GM12878 (cell line): Measurements from ENCODE around the gene TMEM44. TPM values are rescaled to one million over a fixed set of nuclear protein-coding genes. Genes with fewer than 3 reads are reported as not detected.

Experiments
- ATAC-seq: fragments of 200-7000 bp; cut with Tn5 transposase; 3 replicates; pipeline ENCODE4 v1.9.1; 2020; ENCODE audit warnings: mild to moderate bottlenecking, moderate library complexity
- BruUV-seq: library from RNA; stranded (reverse); fragments of 400-500 nt; replicated peaks from 2 replicates; lab custom pipeline; 2021; lab: Mats Ljungman, UMichigan
- CTCF ChIA-PET: fragments of 300-600 bp; sonication (Branson Sonifier 250); formaldehyde crosslinking; extraction: SDS; loops from one replicate; lab custom pipeline; 2021; ENCODE audit warnings: inconsistent platforms; lab: Yijun Ruan, JAX
- POLR2A ChIA-PET: fragments of 350-600 bp; formaldehyde crosslinking; extraction: SDS; loops from one replicate; lab custom pipeline; 2021; ENCODE audit warnings: inconsistent platforms; lab: Charles Lee
- RAD21 ChIA-PET: fragments of 300-600 bp; sonication (Branson Sonifier 250); formaldehyde crosslinking; loops from one replicate; lab custom pipeline; 2023; ENCODE audit warnings: antibody characterized with exemption; ENCODE audit not compliant: unreplicated experiment; lab: Charles Lee
- SMC1A ChIA-PET: fragments of 300-600 bp; sonication (Branson Sonifier 250); formaldehyde crosslinking; loops from one replicate; lab custom pipeline; 2023; ENCODE audit not compliant: unreplicated experiment, uncharacterized antibody; lab: Charles Lee
- DNase-seq: peaks from one replicate; pipeline ENCODE4 v3.0.0-alpha.2; 2011; ENCODE audit warnings: low read depth, low spot score
- FAIRE-seq: peaks from 3 replicates; lab custom pipeline; 2011; peaks lifted over from hg19 to GRCh38; lab: Jason Lieb, UNC
- H2AFZ ChIP-seq: 2 replicates; pipeline ENCODE4 v1.6.0; 2011; ENCODE audit warnings: low read depth, low read length, control low read depth; ENCODE audit not compliant: control insufficient read depth
- H3K27ac ChIP-seq: 2 replicates; pipeline ENCODE4 v1.5.1; 2011; ENCODE audit warnings: control low read depth; ENCODE audit not compliant: control insufficient read depth, insufficient read depth
- H3K27me3 ChIP-seq, 2 experiments: replicated peaks in 1 of 2; 2 replicates each; pipeline versions ENCODE4 v1.6.0 to v1.6.1; 2011; ENCODE audit warnings: low read length in 1 of 2; ENCODE audit not compliant: control insufficient read depth in 2 of 2, insufficient read depth in 2 of 2
- H3K36me3 ChIP-seq, 2 experiments: 2 replicates each; pipeline ENCODE4 v1.5.1; 2011; ENCODE audit warnings: low read length in 1 of 2; ENCODE audit not compliant: control insufficient read depth in 2 of 2, insufficient read depth in 2 of 2
- H3K4me1 ChIP-seq: 2 replicates; pipeline ENCODE4 v1.6.1; 2011; ENCODE audit warnings: mild to moderate bottlenecking, low read length, moderate library complexity, mixed read lengths; ENCODE audit not compliant: control insufficient read depth, insufficient read depth
- H3K4me2 ChIP-seq: 2 replicates; pipeline ENCODE4 v1.6.0; 2011; ENCODE audit warnings: control low read depth; ENCODE audit not compliant: control insufficient read depth, insufficient read depth
- H3K4me3 ChIP-seq: fragments of 200-600 bp; sonication (generic); 2 replicates; pipeline ENCODE4 v1.5.1; 2016
- H3K79me2 ChIP-seq: 2 replicates; pipeline ENCODE4 v1.6.0; 2011; ENCODE audit warnings: low read length; ENCODE audit not compliant: control insufficient read depth, insufficient read depth
- H3K9ac ChIP-seq: 2 replicates; pipeline ENCODE4 v1.8.0; 2011; ENCODE audit warnings: low read length, control low read depth, mixed read lengths; ENCODE audit not compliant: control insufficient read depth, insufficient read depth
- H3K9me3 ChIP-seq: replicated peaks from 3 replicates; pipeline ENCODE4 v1.5.1; 2011; ENCODE audit warnings: mild to moderate bottlenecking, low read length; ENCODE audit not compliant: control insufficient read depth, insufficient read depth
- H4K20me1 ChIP-seq: 2 replicates; pipeline ENCODE4 v1.6.0; 2011; ENCODE audit not compliant: control insufficient read depth, insufficient read depth
- CBX3 ChIP-seq: fragments of 200-600 bp; sonication (generic); IDR thresholded peaks from 2 replicates; pipeline ENCODE4 v1.6.1; 2016; ENCODE audit warnings: low read depth, borderline replicate concordance
- EP300 ChIP-seq, 2 experiments: fragments of 150-350 bp in 1 of 2; IDR thresholded peaks; 2 replicates each; pipeline ENCODE4 v1.6.1; 2011 to 2012; ENCODE audit warnings: low read depth in 2 of 2, low read length in 2 of 2, borderline replicate concordance in 1 of 2, improper control_type of control experiment in 1 of 2, inconsistent platforms in 1 of 2; ENCODE audit not compliant: control insufficient read depth in 1 of 2
- HDGF ChIP-seq: fragments of 450-650 bp; IDR thresholded peaks from 2 replicates; pipeline ENCODE4 v1.6.1; 2016; ENCODE audit warnings: antibody characterized with exemption
- MTA2 ChIP-seq: fragments of 450-650 bp; IDR thresholded peaks from 2 replicates; pipeline ENCODE4 v1.6.1; 2016; ENCODE audit warnings: low read depth, mild to moderate bottlenecking, moderate library complexity
- NR2C2 ChIP-seq: IDR thresholded peaks from 2 replicates; pipeline ENCODE4 v1.6.1; 2011; ENCODE audit warnings: borderline replicate concordance, low read depth; ENCODE audit not compliant: control insufficient read depth, insufficient read length
- POLR2AphosphoS2 ChIP-seq: IDR thresholded peaks from 2 replicates; pipeline ENCODE4 v1.6.1; 2011; ENCODE audit warnings: low read depth, mild to moderate bottlenecking, low read length, improper control_type of control experiment, moderate library complexity
- RB1 ChIP-seq: fragments of 450-650 bp; formaldehyde crosslinking; IDR thresholded peaks from 2 replicates; pipeline ENCODE4 v1.6.1; 2017; ENCODE audit warnings: mild to moderate bottlenecking, borderline replicate concordance
- YY1 ChIP-seq: IDR thresholded peaks from 2 replicates; pipeline ENCODE4 v1.6.1; 2011; ENCODE audit warnings: low read depth, mild to moderate bottlenecking, low read length
- WGBS: methylation state at CpG from one replicate; pipeline ENCODE4 v1.1.6; 2016; ENCODE audit warnings: low lambda C conversion rate; ENCODE audit not compliant: insufficient replicate concordance, insufficient coverage; ENCODE audit errors: missing lambda C conversion rate; 5-methylcytosine and 5-hydroxymethylcytosine counted together
- in situ Hi-C: fragments of 300-500 bp; cut with MboI; formaldehyde crosslinking; loops from 9 replicates; pipeline ENCODE4 v1.14.3; 2018; ENCODE audit warnings: mixed read lengths
- intact Hi-C: fragments of 100-400 bp; cut with micrococcal nuclease; formaldehyde crosslinking; loops from one replicate; pipeline ENCODE4 v1.14.2; 2022; ENCODE audit not compliant: unreplicated experiment
- polyA plus RNA-seq, 11 experiments: library from polyadenylated mRNA; depleted of rRNA in 4 of 11; unstranded in 6 of 11; stranded (reverse) in 5 of 11; fragments of >200 nt; fragmentation: Nextera tagmentation in 4 of 11; fragmentation: Illumina TruSeq in 1 of 11; extraction: Ambion mirVana in 4 of 11; extraction: Trizol in 1 of 11; gene quantifications; 1 replicate in 1 of 11; 2 replicates in 10 of 11; pipeline versions ENCODE4 v1.2.1 to v1.2.3, GENCODE V29; 2011 to 2016; ENCODE audit warnings: inconsistent platforms in 2 of 11, missing spikeins in 2 of 11, low read depth in 1 of 11
- total RNA-seq, 4 experiments: library from RNA; depleted of rRNA in 3 of 4; stranded (reverse); fragments of >200 nt in 3 of 4; fragmentation: Illumina TruSeq in 1 of 4; extraction: Trizol in 1 of 4; gene quantifications; 2 replicates each; pipeline versions ENCODE4 v1.2.1 to v1.2.3, GENCODE V29; 2013 to 2021
- TF ChIP-seq, protein P1 (sequence below): IDR thresholded peaks from 2 replicates; pipeline ENCODE4 v1.6.1; 2012; ENCODE audit warnings: low read depth, low read length, improper control_type of control experiment

Gene TMEM44
- total and polyA plus RNA-seq, 10 of the 15 experiments (the other 5 are each of a cell fraction or from before 2014, with no cell fraction given): 0.57 to 8.3 (median 3.6) TPM

DNA sequence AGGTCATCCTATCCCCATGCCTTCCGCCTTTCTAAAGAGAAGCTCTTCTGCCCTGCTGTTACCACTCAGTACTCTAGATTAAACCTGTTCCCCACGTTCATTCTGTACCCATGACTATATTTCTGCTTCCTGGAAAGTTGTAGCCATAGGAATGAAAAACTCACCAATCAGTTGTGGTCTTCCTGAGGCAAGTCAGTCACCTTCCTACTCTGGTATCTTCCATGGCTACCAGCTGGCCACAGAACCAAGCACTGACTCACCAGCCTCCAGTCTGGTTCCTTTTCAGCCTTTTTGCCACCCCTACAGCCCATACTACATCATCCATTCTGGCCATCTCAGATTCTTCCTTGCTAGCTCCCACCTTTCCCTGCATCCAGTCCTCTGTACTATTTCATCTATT, 46.4 kb downstream of the TMEM44 start:
- CTCF ChIA-PET: interaction anchor here (0.9 to 1.8 kb wide), 2 partner anchors 12 to 119 kb away, joined by 3 to 5 read pairs; no protein-coding TSS in a partner anchor
- intact Hi-C loops: no loop called here
- TF ChIP-seq NR2C2: no peak
- no peak for TF ChIP-seq HDGF
- no peak for TF ChIP-seq RB1
- no peak for TF ChIP-seq MTA2
- TF ChIP-seq EP300 (IDR thresholded peaks at IDR 0.05; ENCODE audit: borderline replicate concordance in 1 of 2, control insufficient read depth in 1 of 2, low read depth in 2 of 2, low read length in 2 of 2): no peak
- TF ChIP-seq, protein P1, sequence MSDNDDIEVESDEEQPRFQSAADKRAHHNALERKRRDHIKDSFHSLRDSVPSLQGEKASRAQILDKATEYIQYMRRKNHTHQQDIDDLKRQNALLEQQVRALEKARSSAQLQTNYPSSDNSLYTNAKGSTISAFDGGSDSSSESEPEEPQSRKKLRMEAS: no peak
- no peak for TF ChIP-seq POLR2AphosphoS2
- no peak for TF ChIP-seq YY1
- TF ChIP-seq CBX3: no peak
- ATAC-seq: no peak
- H3K79me2 ChIP-seq: peaks cover 14% of the 10 kb centered on the region
- in situ Hi-C loops: loop anchor here (5.0 kb wide), 1 partner anchor 105 kb away; no protein-coding TSS in a partner anchor
- H3K9ac ChIP-seq: no peak overlapping the region
- no peak overlapping the region for H2AFZ ChIP-seq
- no peak overlapping the region for H3K4me2 ChIP-seq
- no peak overlapping the region for H3K4me3 ChIP-seq
- H4K20me1 ChIP-seq: no peaks in the 10 kb centered on the region
- no peaks in the 10 kb centered on the region for H3K4me1 ChIP-seq
- DNase-seq: no peak
- SMC1A ChIA-PET: interaction anchor here (3.6 kb wide), 1 partner anchor 115 kb away, joined by 15 read pairs; no protein-coding TSS in a partner anchor
- POLR2A ChIA-PET: no interaction called here
- H3K27ac ChIP-seq: no peak overlapping the region
- H3K27me3 ChIP-seq: no peaks in the 10 kb centered on the region
- RAD21 ChIA-PET: no interaction called here
- no peaks in the 10 kb centered on the region for H3K9me3 ChIP-seq
- BruUV-seq: no TSS peak
- no peak for FAIRE-seq
- H3K36me3 ChIP-seq: 0 out of 4 replicates have a peak, but pooled peaks cover 0 to 3% of the 10 kb centered on the region in 2 experiments
- WGBS: 64% methylated on average over 2 of the region's 2 CpGs
